K562 (cell line): Measurements from ENCODE around the gene GMDS. TPM values are rescaled to one million over a fixed set of nuclear protein-coding genes. Genes with fewer than 3 reads are reported as not detected.

ENCODE experiments used
- ATAC-seq: fragments of 200-7000 bp; cut with Tn5 transposase; 3 replicates; pipeline ENCODE4 v1.9.1; 2020; ENCODE audit warnings: moderate library complexity
- BruUV-seq: library from RNA; stranded (reverse); fragments of 400-500 nt; replicated peaks from 2 replicates; lab custom pipeline; 2021; lab: Mats Ljungman, UMichigan
- CTCF ChIA-PET: fragments of 300-600 bp; formaldehyde crosslinking; extraction: SDS; loops from one replicate; lab custom pipeline; 2021; ENCODE audit warnings: low intra/inter-chr PET ratio; lab: Yijun Ruan, JAX
- POLR2A ChIA-PET: fragments of 300-600, 350-650 bp; sonication (Branson Sonifier 250); formaldehyde crosslinking; extraction: SDS; loops from one replicate; lab custom pipeline; 2021; ENCODE audit warnings: antibody characterized with exemption, inconsistent platforms; lab: Yijun Ruan, JAX
- DNase-seq, 4 experiments: peaks; one replicate each; pipeline versions ENCODE4 v3.0.0 to v3.0.0-alpha.2; 2011 to 2018; ENCODE audit warnings: low spot score in 3 of 4, mixed read lengths in 3 of 4; ENCODE audit errors: extremely low read depth in 1 of 4
- FAIRE-seq: peaks from 2 replicates; lab custom pipeline; 2011; peaks lifted over from hg19 to GRCh38; lab: Jason Lieb, UNC
- H2AFZ ChIP-seq: 2 replicates; pipeline ENCODE4 v1.6.0; 2011; ENCODE audit warnings: low read depth, low read length, control low read depth, inconsistent platforms
- H3K27ac ChIP-seq: fragments of 200-600 bp; 3 replicates; pipeline ENCODE4 v1.8.0; 2011; ENCODE audit warnings: low read depth, mild to moderate bottlenecking, control low read depth, inconsistent platforms, low read length, moderate library complexity, mixed read lengths; ENCODE audit errors: extremely low read depth
- H3K27me3 ChIP-seq, 2 experiments: fragments of 300-600 bp in 1 of 2; 2 replicates in 1 of 2; 3 replicates in 1 of 2; pipeline versions ENCODE4 v1.6.0 to v1.8.0; 2011; ENCODE audit warnings: inconsistent platforms in 2 of 2, low read length in 2 of 2, mild to moderate bottlenecking in 1 of 2, mixed read lengths in 1 of 2, moderate library complexity in 1 of 2; ENCODE audit not compliant: control insufficient read depth in 2 of 2, insufficient read depth in 2 of 2
- H3K36me3 ChIP-seq: fragments of 300-600 bp; 3 replicates; pipeline ENCODE4 v1.8.0; 2011; ENCODE audit warnings: mild to moderate bottlenecking, low read length, inconsistent platforms; ENCODE audit not compliant: control insufficient read depth, insufficient read depth
- H3K4me1 ChIP-seq, 2 experiments: fragments of 200-600 bp in 1 of 2; replicated peaks in 1 of 2; 2 replicates in 1 of 2; 3 replicates in 1 of 2; pipeline versions ENCODE4 v1.5.1 to v1.8.0; 2011; ENCODE audit warnings: inconsistent platforms in 2 of 2, low read length in 2 of 2, mild to moderate bottlenecking in 1 of 2, mixed read lengths in 1 of 2, moderate library complexity in 1 of 2; ENCODE audit not compliant: control insufficient read depth in 2 of 2, insufficient read depth in 2 of 2
- H3K4me2 ChIP-seq: 2 replicates; pipeline ENCODE4 v1.6.1; 2011; ENCODE audit warnings: low read length, control low read depth, inconsistent platforms, mixed read lengths; ENCODE audit not compliant: insufficient read depth
- H3K4me3 ChIP-seq: fragments of 200-600 bp; sonication (generic), shearing (Covaris generic); 2 replicates; pipeline ENCODE4 v1.5.1; 2016; ENCODE audit warnings: control low read depth, inconsistent platforms
- H3K79me2 ChIP-seq: fragments of 200-600 bp; 3 replicates; pipeline ENCODE4 v1.8.0; 2011; ENCODE audit warnings: low read length, inconsistent platforms; ENCODE audit not compliant: control insufficient read depth, insufficient read depth
- H3K9ac ChIP-seq, 2 experiments: 2 replicates each; pipeline versions ENCODE4 v1.6.0 to v1.6.1; 2011; ENCODE audit warnings: low read depth in 2 of 2, low read length in 2 of 2, control low read depth in 1 of 2, inconsistent platforms in 1 of 2, mild to moderate bottlenecking in 1 of 2, mixed read lengths in 1 of 2; ENCODE audit not compliant: insufficient read depth in 1 of 2
- H3K9me1 ChIP-seq: one replicate; pipeline ENCODE4 v1.6.0; 2011; ENCODE audit warnings: inconsistent platforms, mild to moderate bottlenecking, low read length, moderate library complexity; ENCODE audit not compliant: control insufficient read depth, insufficient read depth
- H3K9me3 ChIP-seq: replicated peaks from 2 replicates; pipeline ENCODE4 v1.5.1; 2011; ENCODE audit warnings: low read depth, low read length, inconsistent platforms; ENCODE audit not compliant: control insufficient read depth, insufficient read depth
- H4K20me1 ChIP-seq: replicated peaks from 2 replicates; pipeline ENCODE4 v1.6.1; 2011; ENCODE audit warnings: low read length, inconsistent platforms, mixed read lengths; ENCODE audit not compliant: control insufficient read depth, insufficient read depth
- CEBPB ChIP-seq: fragments of 450-650 bp; IDR thresholded peaks from 2 replicates; pipeline ENCODE4 v1.6.1; 2016; ENCODE audit warnings: missing genetic modification characterization, missing compliant biosample characterization
- COPS2 ChIP-seq: fragments of 450-650 bp; conservative IDR thresholded peaks from 2 replicates; pipeline ENCODE4 v1.6.1; 2016; ENCODE audit warnings: mild to moderate bottlenecking, moderate library complexity
- FUS ChIP-seq: fragments of 200-400 bp; formaldehyde crosslinking; optimal IDR thresholded peaks from 2 replicates; pipeline ENCODE3; 2017; ENCODE audit warnings: low read depth, low read length
- LCOR ChIP-seq: sonication (generic); formaldehyde crosslinking; IDR thresholded peaks from 2 replicates; pipeline ENCODE4 v1.8.0; 2022; ENCODE audit warnings: mild to moderate bottlenecking, missing genetic modification reagents
- PURB ChIP-seq: sonication (generic); formaldehyde crosslinking; IDR thresholded peaks from 2 replicates; pipeline ENCODE4 v1.9.0; 2021; ENCODE audit warnings: low read depth, mild to moderate bottlenecking, missing genetic modification reagents
- SMAD1 ChIP-seq: fragments of 150-350 bp; IDR thresholded peaks from 2 replicates; pipeline ENCODE4 v1.6.1; 2014; ENCODE audit warnings: low read length, low read depth; ENCODE audit not compliant: partially characterized antibody
- SRSF3 ChIP-seq: fragments of 200-400 bp; formaldehyde crosslinking; IDR thresholded peaks from 2 replicates; pipeline ENCODE4 v1.6.1; 2016; ENCODE audit warnings: mild to moderate bottlenecking, low read length, moderate library complexity; ENCODE audit not compliant: insufficient read depth
- USF2 ChIP-seq: sonication (generic); formaldehyde crosslinking; IDR thresholded peaks from 2 replicates; pipeline ENCODE4 v1.5.0; 2020; ENCODE audit warnings: missing genetic modification reagents
- ZNF318 ChIP-seq, 2 experiments: fragments of 450-650 bp; IDR thresholded peaks; 2 replicates each; pipeline ENCODE4 v1.6.1; 2016; ENCODE audit warnings: mild to moderate bottlenecking in 2 of 2, borderline replicate concordance in 1 of 2, low read depth in 1 of 2, moderate library complexity in 1 of 2
- ZNF518B ChIP-seq: fragments of 250-450 bp; sonication (Bioruptor Pico); IDR thresholded peaks from 2 replicates; pipeline ENCODE4 v1.5.0; 2021; ENCODE audit warnings: mild to moderate bottlenecking, moderate library complexity
- WGBS: fragments of 100-300 bp; shearing (Covaris generic); methylation state at CpG from one replicate; pipeline ENCODE4 v1.1.6; 2016; ENCODE audit warnings: low coverage, mixed read lengths; ENCODE audit not compliant: insufficient coverage; ENCODE audit errors: missing lambda C conversion rate; 5-methylcytosine and 5-hydroxymethylcytosine counted together
- in situ Hi-C: fragments of 300-500 bp; cut with MboI; formaldehyde crosslinking; loops from 4 replicates; pipeline ENCODE4 v1.15.0; 2018; ENCODE audit warnings: inconsistent platforms, mixed read lengths
- intact Hi-C: fragments of 100-400 bp; cut with micrococcal nuclease; formaldehyde crosslinking; loops from 2 replicates; pipeline ENCODE4 v1.14.2; 2022
- polyA plus RNA-seq, 8 experiments: library from polyadenylated mRNA; depleted of rRNA in 4 of 8; stranded (reverse) in 5 of 8; unstranded in 3 of 8; fragments of >200 nt; fragmentation: Nextera tagmentation in 2 of 8; fragmentation: Illumina TruSeq in 1 of 8; extraction: Ambion mirVana in 2 of 8; extraction: Trizol in 1 of 8; gene quantifications; 2 replicates each; pipeline versions ENCODE4 v1.2.1 to v1.2.3, GENCODE V29; 2011 to 2014; ENCODE audit warnings: inconsistent platforms in 1 of 8, missing spikeins in 1 of 8
- total RNA-seq, 7 experiments: library from RNA; depleted of rRNA in 6 of 7; stranded (reverse); fragments of >200 nt in 6 of 7; fragmentation: Illumina TruSeq in 2 of 7; extraction: Trizol in 2 of 7; gene quantifications; 2 replicates each; pipeline versions ENCODE4 v1.2.1 to v1.2.3, GENCODE V29; 2011 to 2021; ENCODE audit warnings: low replicate concordance in 1 of 7

GMDS gene
- total and polyA plus RNA-seq, 9 of the 15 experiments (the other 6 are each of a cell fraction or from before 2014, with no cell fraction given) = 0.48 to 31.8 (median 13.4) TPM

- no peaks in the 10 kb centered on the region for H3K79me2 ChIP-seq
- H2AFZ ChIP-seq = no peak overlapping the region
- H3K4me1 ChIP-seq = no peaks in the 10 kb centered on the region
- no peak overlapping the region for H3K4me2 ChIP-seq
- no peaks in the 10 kb centered on the region for H3K36me3 ChIP-seq
- H3K9me3 ChIP-seq = no peaks in the 10 kb centered on the region
- in situ Hi-C loops (loop anchor here (10.0 kb wide), 1 partner anchor 458 kb away; no protein-coding TSS in a partner anchor), intact Hi-C loops (loop anchor here (10.0 kb wide), 1 partner anchor 208 kb away; no protein-coding TSS in a partner anchor)
- DNase-seq = no peak
- WGBS = 3% methylated on average over 5 of the region's 5 CpGs
- ATAC-seq = no peak
- BruUV-seq = no TSS peak
- H3K27me3 ChIP-seq = peaks cover 11 to 23% of the 10 kb centered on the region in 2 experiments
- no peak for FAIRE-seq
- no peaks in the 10 kb centered on the region; the same call in 1 of the 2 replicates for H4K20me1 ChIP-seq
- H3K27ac ChIP-seq = no peak overlapping the region
- CTCF ChIA-PET = no interaction called here
- no peaks in the 10 kb centered on the region for H3K9me1 ChIP-seq
- H3K4me3 ChIP-seq = no peak overlapping the region
- H3K9ac ChIP-seq = no peak overlapping the region
- POLR2A ChIA-PET = no interaction called here
- TF ChIP-seq ZNF518B (CRISPR knock-in tag) (no peak), COPS2 (no peak), SMAD1 (no peak), ZNF318 (IDR thresholded peaks at IDR 0.05; ENCODE audit: borderline replicate concordance in 1 of 2, low read depth in 1 of 2) (no peak), CEBPB (tag) (no peak), LCOR (CRISPR knock-in tag) (no peak), USF2 (CRISPR knock-in tag) (no peak), FUS (no peak), PURB (CRISPR knock-in tag) (no peak), SRSF3 (no peak)
These were observed 348.5 kb downstream of the GMDS start for GRCh38 chr6:1896897-1897296.
